Neural crest cell (in vitro differentiated cells): ENCODE data around the gene DNAH2. TPM values are rescaled to one million over a fixed set of nuclear protein-coding genes. Genes with fewer than 3 reads are reported as not detected.
A peak's percentile ranks its signal among the peaks of the same experiment; 100 is the strongest.
"Not testable (repeated sequence)": the region's sequence is repeated elsewhere in the genome, so short reads cannot be mapped to it uniquely, and the experiment has no call there.

ENCODE experiments used
- DNase-seq: peaks from one replicate; pipeline ENCODE4 v3.0.0; 2021; ENCODE audit warnings: low read depth, mixed read lengths, low spot score
- H3K27ac Mint-ChIP-seq: one replicate; pipeline ENCODE4 v1.8.0; 2021; ENCODE audit warnings: mild to moderate bottlenecking, mixed read lengths; ENCODE audit not compliant: unreplicated experiment
- H3K27me3 Mint-ChIP-seq: 2 replicates; pipeline ENCODE4 v1.8.0; 2021; ENCODE audit warnings: low read depth, mild to moderate bottlenecking, mixed read lengths
- H3K36me3 Mint-ChIP-seq: 2 replicates; pipeline ENCODE4 v1.8.0; 2021; ENCODE audit warnings: low read depth, mild to moderate bottlenecking, mixed read lengths
- H3K4me1 Mint-ChIP-seq: 2 replicates; pipeline ENCODE4 v1.8.0; 2021; ENCODE audit warnings: mixed read lengths
- H3K4me3 Mint-ChIP-seq: one replicate; pipeline ENCODE4 v1.8.0; 2021; ENCODE audit warnings: mild to moderate bottlenecking, mixed read lengths
- H3K9me3 Mint-ChIP-seq: 2 replicates; pipeline ENCODE4 v1.8.0; 2021; ENCODE audit warnings: mixed read lengths
- total RNA-seq: library from RNA; stranded (reverse); gene quantifications from 2 replicates; pipeline ENCODE4 v1.2.1, GENCODE V29; 2021
- TF ChIP-seq, protein P1 (sequence below): fragments of 200-600 bp; sonication (generic); conservative IDR thresholded peaks from 2 replicates; pipeline ENCODE4 v1.5.0; 2021; ENCODE audit warnings: antibody characterized with exemption, mild to moderate bottlenecking

Gene DNAH2
- total RNA-seq, 1 donor from 2014 or later, result 0.16 TPM

DNA sequence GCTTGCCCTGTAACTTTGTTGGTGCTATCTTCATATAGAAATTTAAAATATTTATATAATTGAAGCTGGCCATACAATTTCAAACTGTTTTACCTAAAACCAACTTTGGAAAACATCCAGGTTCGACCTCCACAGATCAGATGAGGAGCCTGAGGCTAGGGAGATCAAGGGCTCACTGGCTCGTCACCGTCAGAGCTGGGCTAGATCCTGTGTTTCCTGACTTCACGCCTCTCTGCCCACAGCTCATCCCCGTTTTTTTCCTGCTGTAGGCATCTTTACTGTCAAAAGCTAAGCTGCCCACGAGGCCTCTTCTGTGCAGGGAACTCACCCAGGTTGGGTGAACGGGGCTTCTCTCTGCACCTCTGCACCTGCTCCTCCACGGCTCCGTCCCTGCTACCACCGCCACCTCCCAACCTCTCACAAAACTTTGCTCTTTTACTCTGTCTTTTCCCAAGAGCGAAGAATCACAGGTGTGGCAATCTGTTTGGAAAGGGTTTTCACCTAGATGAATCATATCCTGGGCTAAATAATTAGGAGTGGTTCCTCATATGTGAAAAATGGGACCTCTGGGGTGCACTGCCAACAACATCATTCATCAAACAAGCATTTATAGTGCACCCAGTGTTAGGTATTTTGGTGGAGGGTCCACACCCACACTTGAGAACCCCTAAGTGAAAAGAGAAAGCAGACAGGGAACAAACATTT is 91.7 kb downstream of the DNAH2 start:
- H3K36me3 Mint-ChIP-seq, result no peaks in the 10 kb centered on the region
- H3K4me1 Mint-ChIP-seq, result no peaks in the 10 kb centered on the region
- H3K27me3 Mint-ChIP-seq, result peaks cover 11% of the 10 kb centered on the region
- H3K9me3 Mint-ChIP-seq, result no peaks in the 10 kb centered on the region
- H3K4me3 Mint-ChIP-seq, result no peak overlapping the region
- H3K27ac Mint-ChIP-seq, result no peak overlapping the region
- no peak for DNase-seq
- TF ChIP-seq, protein P1, sequence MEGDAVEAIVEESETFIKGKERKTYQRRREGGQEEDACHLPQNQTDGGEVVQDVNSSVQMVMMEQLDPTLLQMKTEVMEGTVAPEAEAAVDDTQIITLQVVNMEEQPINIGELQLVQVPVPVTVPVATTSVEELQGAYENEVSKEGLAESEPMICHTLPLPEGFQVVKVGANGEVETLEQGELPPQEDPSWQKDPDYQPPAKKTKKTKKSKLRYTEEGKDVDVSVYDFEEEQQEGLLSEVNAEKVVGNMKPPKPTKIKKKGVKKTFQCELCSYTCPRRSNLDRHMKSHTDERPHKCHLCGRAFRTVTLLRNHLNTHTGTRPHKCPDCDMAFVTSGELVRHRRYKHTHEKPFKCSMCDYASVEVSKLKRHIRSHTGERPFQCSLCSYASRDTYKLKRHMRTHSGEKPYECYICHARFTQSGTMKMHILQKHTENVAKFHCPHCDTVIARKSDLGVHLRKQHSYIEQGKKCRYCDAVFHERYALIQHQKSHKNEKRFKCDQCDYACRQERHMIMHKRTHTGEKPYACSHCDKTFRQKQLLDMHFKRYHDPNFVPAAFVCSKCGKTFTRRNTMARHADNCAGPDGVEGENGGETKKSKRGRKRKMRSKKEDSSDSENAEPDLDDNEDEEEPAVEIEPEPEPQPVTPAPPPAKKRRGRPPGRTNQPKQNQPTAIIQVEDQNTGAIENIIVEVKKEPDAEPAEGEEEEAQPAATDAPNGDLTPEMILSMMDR, result no peak

DNA sequence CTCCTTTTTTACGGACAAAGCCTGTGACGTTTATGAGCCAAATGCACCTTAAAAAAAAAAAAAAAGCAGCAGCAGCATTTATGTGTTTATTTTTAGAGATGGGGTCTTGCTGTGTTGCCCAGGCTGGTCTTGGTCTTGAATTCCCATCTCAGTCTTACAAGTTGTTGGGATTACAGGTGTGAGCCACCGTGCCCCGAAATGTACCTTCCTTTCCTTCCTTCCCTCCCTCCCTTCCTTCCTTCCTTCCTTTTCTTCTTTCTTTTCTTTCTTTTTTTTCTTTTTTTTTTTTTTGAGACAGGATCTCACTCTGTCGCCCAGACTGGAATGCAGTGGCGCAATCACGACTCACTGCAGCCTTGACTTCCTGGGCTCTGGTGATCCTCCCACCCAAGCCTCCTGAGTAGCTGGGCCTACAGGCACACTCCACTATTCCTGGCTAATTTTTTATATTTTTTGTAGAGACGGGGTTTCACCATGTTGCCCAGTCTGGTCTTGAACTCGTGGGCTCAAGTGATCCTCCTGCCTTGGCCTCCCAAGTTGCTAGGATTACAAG is 92.3 kb downstream of the DNAH2 start:
- H3K4me3 Mint-ChIP-seq, H3K27ac Mint-ChIP-seq, H3K4me1 Mint-ChIP-seq, H3K9me3 Mint-ChIP-seq, DNase-seq, H3K36me3 Mint-ChIP-seq: not testable (repeated sequence)
- H3K27me3 Mint-ChIP-seq, result peaks cover 11% of the 10 kb centered on the region

DNA sequence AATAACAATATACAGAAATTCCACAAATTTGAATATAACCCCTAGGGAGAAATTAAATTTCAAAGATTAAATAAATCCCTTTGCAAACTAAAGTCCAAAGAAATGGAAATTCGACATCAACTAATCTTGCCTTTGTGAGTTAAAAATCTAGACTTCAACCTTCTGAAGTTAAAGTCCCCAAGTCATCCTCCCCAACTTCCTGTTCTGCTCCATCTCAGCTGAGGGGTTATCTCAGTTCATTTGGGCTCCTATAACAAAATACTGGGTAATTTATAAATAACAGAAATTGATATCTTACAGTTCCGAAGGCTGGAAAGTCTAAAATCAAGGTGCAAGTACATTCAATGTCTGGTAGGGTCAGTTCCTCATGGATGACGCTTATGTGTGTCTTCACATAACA is 93.7 kb downstream of the DNAH2 start:
- no peak for DNase-seq
- Mint-ChIP-seq H3K36me3 (no peaks in the 10 kb centered on the region), H3K9me3 (no peaks in the 10 kb centered on the region), H3K27ac (no peak overlapping the region), H3K4me3 (no peak overlapping the region), H3K27me3 (peaks cover 13% of the 10 kb centered on the region), H3K4me1 (no peaks in the 10 kb centered on the region)
- TF ChIP-seq, protein P1, result no peak

DNA sequence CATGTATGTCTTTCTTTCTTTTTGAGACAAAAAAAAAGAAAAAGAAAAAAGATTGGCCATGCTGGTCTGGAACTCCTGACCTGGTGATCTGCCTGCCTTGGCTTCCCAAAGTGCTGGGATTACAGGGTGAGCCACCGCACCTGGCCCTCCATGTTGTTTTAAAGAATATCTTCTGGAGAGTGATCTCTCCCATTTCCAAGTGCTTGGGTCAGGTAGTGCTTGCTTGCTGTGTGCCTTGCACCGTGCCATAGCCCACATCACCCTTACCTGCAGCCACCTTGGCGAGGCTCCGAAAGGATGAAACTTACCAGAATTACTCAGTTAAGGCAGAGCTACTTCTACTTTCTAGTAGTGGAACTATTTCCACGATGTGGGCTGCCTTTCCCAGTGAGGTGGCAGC is 97.4 kb downstream of the DNAH2 start:
- TF ChIP-seq, protein P1, result no peak
- Mint-ChIP-seq H3K27ac (no peak overlapping the region), H3K9me3 (no peaks in the 10 kb centered on the region), H3K4me3 (no peak overlapping the region), H3K27me3 (peaks cover 10% of the 10 kb centered on the region), H3K4me1 (no peaks in the 10 kb centered on the region), H3K36me3 (no peaks in the 10 kb centered on the region)
- DNase-seq, result no peak

DNA sequence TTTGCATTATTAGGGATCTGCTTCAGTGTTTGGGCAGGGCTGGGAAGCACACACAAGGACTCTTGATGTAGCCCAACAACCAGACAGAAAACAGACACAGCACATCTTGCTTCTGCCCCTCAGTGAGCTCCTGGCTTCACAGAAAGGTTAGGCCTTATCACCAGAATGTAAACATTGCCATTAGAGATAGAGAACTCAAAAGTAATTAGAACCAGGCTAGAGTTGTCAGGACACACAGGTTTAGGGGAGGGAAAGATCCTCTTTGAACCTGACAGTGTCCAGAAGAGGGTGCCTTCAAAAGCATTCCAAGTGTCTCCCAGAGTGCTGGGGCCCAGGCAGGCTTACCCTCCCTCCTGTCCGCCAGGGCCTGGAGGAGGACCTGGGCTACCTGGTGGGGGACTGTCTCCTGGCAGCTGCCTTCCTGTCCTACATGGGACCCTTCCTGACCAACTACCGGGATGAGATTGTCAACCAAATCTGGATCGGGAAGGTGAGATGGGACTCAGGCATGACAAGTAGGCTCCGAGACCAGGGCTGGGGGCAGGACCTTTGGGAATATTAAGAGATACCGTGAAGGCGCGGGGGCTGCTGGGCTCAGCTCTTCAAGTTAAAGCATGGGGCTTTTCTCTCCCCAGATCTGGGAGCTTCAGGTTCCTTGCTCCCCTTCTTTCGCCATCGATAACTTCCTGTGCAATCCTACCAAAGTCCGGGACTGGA is 99.5 kb downstream of the DNAH2 start:
- peak overlapping the region; percentile 5 for H3K27ac Mint-ChIP-seq
- H3K9me3 Mint-ChIP-seq, result no peaks in the 10 kb centered on the region
- DNase-seq, result no peak
- H3K4me3 Mint-ChIP-seq, result no peak overlapping the region
- TF ChIP-seq, protein P1, result no peak
- H3K36me3 Mint-ChIP-seq, result no peaks in the 10 kb centered on the region
- H3K27me3 Mint-ChIP-seq, result peaks cover 15% of the 10 kb centered on the region
- no peaks in the 10 kb centered on the region for H3K4me1 Mint-ChIP-seq

DNA sequence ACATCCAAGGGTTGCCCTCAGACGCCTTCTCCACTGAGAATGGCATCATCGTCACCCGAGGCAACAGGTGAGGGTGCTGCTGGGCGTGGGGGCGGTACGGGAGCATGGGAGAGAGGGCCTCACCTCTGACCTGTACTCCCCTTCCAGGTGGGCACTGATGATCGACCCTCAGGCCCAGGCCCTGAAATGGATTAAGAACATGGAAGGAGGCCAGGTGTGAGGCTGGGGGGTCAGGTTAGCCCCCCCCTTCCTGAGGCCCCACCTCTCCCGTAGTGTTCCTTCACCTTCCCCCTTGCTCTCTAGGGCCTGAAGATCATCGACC is 100.1 kb downstream of the DNAH2 start:
- no peaks in the 10 kb centered on the region for H3K36me3 Mint-ChIP-seq
- H3K4me3 Mint-ChIP-seq, result no peak overlapping the region
- no peak overlapping the region for H3K27ac Mint-ChIP-seq
- peaks cover 17% of the 10 kb centered on the region for H3K27me3 Mint-ChIP-seq
- no peak for DNase-seq
- no peaks in the 10 kb centered on the region for H3K9me3 Mint-ChIP-seq
- TF ChIP-seq, protein P1, result no peak
- no peaks in the 10 kb centered on the region for H3K4me1 Mint-ChIP-seq
